ENCODE results near the gene CARS2.

CARS2 gene

DNA sequence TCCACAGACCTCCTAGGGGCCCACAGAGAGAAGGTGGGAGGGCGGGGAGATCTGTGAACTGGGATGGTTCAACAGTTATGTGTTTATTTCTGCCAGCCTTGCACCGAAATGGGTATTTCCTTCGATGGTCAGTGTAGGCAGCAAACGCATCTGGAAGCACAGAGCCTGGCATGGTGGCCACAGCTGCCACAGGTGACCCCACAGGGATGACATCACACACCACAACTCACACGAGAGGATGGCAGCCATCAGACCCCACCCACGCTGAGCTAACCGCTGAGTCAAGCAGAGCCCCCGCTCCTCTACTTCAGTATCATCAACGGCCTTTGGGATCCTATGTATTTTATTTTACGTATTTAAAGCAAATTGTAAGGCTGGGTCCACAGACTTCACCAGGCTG is 53.2 kb downstream of the CARS2 start:
- DNase-seq (ENCODE audit: low read depth, low spot score), result no peak

DNA sequence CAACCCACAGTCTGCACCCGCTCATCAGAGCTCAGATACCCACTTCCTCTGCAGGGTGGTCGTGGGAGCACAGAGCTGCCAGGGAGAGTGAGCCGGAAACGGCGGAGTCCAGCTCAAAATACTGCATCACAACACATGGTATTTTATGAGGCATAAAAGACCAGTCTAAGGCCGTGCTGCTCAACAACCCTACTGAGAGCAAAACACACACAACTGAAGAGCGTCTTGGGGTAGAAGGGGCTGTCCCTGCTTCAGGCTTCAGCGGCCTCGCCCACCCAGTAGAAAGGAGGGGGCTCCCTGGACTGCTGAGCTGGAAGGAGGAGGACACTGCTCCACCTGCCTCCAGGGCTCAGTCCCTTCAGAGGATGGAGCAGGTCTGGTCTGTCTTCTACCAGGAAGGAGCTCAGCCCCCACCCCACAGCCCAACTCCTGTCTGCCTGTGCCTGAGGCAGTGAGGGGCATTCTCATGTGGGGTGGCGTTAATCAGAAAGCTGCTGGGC is 53.6 kb downstream of the CARS2 start:
- no peak for DNase-seq (ENCODE audit: low read depth, low spot score)

DNA sequence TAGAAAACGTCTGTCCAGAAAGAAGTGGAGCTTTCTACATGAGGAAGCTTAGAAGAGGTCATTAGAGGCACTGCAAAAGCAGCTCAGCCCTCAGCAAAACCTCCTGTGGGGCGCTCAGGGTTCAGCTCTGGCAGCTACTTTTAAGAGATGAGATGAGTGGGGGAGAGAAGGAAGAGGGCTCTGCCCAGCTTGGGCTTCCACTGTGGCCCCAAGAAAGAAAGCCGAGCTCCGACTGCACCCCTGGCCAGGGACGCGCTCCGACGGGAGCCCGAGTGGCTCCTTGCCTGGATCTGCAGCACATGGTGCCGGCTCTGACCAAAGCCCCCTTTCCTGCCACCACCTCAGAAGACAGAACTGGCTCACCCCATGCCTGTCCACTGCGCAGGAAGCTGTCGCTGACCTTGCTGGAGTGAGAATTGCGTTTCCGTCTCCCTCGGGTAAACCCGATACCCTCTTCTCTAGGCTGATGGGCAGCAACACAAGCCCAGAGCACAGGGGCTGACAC is 54.1 kb downstream of the CARS2 start:
- DNase-seq (ENCODE audit: low read depth, low spot score), result no peak

DNA sequence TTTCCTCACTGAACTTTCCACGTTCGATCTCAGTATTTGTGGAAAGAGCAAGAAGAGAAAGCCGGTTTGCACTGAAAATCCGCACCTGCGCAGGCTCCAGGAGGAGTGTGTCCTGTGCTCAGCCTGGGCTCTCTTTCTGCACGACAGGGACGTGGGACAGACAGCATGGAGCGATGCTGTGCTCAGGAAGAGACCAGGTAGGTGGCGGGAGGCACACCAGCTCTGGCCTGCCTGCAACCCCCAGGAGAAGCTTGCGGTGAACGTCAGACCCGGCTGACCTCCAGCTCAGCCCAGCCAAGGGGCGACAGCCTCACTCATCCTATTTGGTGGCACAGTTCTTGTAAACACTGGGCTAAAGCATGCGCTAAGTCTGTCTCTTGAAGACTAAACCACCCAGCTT is 54.6 kb downstream of the CARS2 start:
- no peak for DNase-seq (ENCODE audit: low read depth, low spot score)

DNA sequence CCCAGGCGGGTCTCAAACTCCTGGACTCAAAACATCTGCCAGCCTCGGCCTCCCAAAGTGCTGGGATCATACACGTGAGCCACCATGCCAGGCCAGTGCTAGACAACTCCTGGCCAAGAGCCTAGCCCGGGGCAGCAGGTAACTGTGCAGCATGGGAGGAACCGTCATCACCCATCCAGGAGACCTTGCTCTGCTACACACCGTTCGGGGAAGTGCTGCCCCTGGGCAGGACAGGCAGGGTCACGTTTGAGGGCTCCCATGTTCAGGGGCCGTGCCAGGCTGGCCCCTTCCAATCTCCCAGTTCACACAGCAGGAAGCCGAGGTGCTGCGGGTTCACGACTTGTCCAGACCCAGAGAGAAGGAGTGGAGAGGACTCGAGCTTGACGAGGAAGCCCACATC is 55.5 kb downstream of the CARS2 start:
- no peak for DNase-seq (ENCODE audit: low read depth, low spot score)

DNA sequence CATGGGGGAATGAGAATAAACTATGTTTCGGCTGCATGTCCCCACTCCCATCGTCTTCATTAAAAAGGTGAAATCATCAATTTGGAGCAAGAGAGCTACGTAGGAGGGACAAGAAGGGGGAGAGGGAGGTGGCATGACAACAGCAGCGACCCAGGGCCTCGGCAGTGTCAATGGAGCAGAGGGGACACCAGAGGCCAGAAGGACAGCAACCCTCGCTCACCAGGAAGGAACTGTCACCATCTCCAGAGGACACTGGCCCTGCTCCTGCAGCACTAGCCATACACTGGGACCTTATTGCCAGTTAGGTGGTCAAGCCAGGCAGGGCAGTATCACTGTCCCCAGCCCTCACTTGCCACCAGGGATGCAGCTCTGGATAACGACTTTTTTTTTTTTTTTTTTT is 56.4 kb downstream of the CARS2 start:
- no peak for DNase-seq (ENCODE audit: low read depth, low spot score)

DNA sequence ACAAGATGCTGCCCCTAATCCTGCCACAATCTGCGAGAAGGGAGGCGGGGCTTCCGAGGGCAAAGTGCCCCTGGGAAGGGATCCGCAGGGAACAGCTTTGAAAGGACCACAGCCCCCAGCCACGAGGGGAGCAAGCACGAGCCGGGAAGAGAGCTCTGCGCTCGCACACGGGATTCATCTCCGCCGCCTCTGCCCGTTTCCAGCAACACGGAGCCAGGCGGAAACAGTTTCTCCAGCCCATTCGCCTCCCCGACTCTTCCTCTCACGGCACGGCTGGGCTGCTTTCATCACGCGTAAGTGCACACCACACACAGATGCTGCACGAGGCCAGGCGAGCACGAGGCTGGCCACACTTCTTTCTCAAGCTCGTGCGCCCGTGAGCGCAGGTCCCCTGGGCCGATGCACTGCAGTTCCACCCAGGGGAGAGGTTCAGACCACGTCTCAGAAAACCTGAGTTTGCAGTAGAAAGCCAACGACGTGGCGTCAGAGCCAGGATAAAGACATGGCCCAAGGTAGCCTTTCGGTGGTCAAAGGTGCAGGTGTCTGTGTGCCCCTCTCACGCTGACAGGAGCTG is 57.0 kb downstream of the CARS2 start:
- no peak for DNase-seq (ENCODE audit: low read depth, low spot score)

DNA sequence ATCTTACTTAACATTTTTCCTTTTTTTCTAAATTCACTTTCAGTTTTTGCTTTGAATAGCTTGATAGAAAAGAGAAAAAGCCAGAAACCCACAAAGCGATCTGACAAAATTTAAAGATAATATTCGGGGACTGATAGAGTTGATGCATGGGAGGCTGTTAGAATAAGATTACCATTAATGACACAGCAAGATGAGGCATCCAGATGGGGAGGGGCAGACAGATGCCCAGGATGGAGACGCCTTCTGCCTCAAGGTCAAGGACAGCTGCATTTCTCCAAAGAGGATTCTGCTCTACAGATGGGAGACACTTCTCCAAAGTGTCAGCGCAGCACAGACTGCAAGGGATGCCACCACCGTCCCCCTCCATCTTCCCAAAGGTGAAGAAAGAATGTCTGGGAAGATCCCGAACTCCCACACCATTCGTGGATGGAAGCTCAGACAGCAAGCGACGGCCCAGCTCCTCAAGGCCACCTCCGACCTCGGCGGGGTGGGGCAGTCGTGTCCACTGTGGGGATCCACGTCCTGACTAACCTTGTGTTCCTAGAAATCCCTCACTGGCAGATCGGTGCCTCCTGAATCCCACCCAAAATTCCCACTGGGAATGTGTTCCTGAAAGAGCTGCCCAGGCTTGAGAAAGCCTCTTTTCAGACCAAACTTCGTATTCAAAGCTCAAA is 57.6 kb downstream of the CARS2 start:
- DNase-seq (ENCODE audit: low read depth, low spot score), result no peak

DNA sequence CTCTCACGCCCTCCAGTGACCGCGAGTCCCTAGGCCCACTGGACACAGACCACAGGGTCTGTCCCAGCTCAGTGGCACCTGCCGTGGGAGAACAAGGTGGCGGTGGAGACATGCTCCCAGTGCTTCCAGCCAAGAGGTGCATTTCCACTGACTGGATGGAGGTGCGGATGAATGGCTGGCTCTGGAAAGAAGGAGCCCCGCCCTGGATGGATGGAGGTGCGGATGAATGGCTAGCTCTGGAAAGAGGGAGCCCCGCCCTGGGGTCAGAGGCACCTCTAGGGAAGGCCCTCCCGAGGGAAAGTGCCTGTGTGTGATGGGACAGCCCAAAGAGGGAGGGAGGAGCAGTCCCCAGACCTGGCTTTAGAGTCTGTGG is 58.6 kb downstream of the CARS2 start:
- DNase-seq (ENCODE audit: low read depth, low spot score), result no peak

DNA sequence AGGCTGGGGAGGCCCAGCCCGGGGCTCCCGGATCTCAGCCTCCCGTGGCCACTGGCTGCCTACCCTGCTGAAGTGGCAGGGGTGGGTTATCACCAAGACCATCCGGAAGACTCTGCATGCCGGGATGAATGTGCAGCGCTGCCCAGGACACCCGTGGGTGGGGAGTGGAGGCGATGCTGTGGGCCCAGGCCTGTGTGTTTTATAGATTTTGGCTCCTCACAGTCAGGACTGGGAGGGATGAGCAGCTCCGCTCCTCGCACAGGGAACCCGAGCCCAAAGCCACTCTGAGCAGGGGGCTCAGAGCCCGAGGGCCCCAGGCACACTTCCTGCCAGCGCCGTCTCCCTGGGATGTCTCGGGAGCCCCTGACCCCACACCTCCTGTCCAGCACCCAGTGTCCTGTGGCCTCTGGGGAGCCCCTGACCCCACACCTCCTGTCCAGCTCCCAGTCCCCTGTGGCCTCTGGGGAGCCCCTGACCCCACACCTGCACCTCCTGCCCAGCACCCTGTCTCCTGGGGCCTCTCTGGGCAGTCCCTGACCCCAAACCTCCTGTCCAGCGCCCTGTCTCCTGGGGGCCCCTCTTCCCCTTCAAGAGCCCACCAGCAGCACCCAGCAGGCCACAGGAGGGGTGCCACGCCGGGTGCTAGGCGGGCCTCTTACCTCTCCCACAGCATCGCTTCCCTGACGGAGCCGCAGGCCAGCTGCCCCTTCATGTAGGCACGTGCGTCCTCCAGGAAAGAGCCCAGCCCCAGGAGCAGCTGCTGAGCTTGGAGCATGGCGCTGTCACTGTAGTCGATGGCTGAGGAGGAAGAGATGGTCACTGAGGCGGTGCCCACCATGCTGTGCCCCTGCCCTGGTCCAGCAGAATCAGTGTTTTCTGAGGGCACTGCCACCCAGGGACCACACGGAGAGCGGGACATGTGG is 59.2 kb downstream of the CARS2 start:
- no peak for DNase-seq (ENCODE audit: low read depth, low spot score)

DNA sequence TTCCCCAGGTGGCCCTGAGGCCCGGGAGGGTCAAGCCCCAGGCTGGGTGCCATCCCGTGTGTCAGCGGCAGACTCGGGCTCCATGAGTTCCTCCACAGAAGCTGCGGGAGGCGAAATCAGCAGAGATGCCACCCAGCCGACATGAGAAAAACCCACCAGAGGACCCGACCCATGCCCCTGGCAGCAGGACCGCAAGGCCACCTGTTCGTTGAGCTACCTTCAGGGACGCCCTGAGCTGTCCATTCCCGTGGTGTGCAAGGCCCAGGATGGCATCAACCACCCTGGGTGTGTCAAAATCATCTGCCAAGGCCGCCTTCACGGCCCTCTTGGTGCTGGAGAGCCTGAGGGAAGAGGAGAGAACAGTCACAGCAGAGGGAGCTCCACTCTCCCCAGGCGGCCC is 60.2 kb downstream of the CARS2 start:
- DNase-seq (ENCODE audit: low read depth, low spot score), result no peak

DNA sequence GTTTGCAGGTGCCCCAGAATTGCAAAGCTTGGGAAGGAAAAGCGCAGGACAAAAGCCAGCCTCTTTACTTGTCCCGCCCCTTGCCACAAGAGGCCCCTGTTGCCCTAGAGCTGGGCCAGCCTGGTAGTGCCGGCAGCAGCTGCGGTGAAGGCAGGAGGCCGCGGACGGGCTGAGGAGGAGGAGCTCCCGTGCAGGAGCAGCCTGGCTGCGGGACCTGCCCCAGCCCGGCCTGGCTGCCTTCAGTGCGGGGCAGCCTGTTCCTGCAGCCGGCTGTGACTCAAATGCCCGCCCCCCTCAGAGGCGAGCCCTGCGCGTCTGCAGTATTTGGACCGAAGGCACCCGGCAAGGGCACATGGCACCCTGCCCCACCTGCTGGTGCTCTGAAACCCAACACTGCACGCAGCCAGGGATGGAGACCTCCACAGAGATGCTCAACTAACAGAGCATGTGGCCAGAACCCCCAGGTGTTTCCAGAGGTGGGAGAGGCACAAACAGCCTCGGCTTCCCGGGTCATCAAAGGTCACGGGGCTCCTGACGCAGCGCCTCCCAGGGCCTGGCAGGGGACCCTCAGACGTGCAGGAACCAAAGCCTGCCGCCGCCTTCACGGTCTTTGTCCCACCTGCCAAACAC is 60.9 kb downstream of the CARS2 start:
- no peak for DNase-seq (ENCODE audit: low read depth, low spot score)

DNA sequence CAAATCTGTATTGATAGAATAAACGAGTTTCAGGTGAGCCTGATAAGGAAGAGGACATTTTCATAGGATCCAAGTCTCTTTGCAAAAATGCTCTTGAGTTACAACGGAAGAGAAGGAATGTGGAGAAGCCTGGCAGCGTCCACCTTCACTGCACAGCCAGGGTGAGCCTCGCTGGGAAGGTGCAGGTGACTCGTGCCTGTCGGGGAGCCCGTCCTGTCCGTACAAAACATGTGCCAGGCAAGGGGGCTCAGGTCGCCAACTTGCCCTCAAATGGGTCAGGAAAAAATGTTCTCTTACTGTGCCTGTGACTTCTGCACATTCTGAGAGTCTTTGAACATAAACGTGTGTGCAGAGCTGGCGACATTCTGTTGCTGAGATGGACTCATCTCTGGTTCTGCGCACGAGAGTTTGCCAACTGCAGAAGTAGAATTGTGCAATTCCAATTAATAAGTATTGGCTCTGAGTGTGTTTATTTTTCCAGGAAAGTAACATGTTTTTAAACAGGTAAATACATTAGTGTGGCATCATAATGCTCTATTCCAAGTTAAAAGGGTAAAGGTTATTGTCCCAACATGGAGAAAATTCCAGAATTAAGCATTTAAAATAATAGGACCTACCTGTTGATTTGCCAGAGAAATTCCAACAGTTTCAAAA is 62.0 kb downstream of the CARS2 start:
- DNase-seq (ENCODE audit: low read depth, low spot score), result no peak

DNA sequence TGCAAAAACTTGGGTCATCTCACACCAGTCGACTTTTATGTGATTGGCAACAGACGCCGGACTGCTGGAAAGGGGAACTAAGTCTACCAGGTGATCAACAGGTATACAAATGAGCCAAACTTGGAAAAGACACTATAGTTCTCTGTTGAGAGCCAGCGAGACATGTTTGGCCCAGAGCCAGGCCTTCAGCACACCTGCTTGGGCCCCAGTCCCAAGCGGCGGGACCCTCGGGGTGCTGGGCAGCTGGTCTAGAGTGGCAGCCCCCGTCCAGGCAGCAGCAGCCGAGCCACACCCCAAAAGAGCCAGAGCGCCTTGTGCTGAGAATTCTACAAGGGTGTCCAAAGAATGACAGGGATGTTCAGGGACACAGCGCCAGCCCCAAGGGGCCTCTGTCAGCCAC is 62.6 kb downstream of the CARS2 start:
- DNase-seq (ENCODE audit: low read depth, low spot score), result no peak

DNA sequence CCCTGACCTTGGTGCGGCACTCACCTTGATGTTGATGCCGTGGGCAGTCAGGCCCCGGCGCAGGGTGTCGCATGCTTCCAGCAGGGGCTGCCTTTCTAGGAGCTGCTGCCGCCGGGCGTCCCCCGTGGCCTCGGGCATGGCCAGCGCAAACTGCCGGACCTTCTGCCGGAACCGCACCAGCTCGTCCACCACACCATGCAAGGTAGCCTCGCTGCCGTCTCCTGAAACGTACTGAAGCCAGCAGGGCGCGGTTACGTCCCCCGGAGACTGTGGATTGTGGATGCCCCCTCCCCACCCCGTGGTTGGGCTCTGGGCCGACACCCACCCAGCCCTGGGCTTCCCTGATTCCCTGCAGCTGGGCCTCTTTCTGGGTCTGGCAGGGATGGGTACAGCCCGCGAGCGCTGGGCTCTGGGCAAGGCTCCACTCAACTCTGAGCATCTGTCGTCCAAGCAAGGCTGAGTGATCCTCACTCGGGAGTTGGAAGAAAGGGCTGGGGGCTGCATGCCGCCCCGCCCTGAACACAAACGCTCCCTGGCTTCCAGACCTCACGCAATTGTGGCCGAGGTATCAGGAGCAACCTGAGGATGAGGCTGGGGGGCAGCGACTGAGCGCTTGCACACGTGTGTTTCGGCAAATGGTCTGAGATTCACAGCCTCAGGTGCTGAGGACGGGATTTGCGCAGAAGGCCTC is 63.5 kb downstream of the CARS2 start:
- no peak for DNase-seq (ENCODE audit: low read depth, low spot score)

DNA sequence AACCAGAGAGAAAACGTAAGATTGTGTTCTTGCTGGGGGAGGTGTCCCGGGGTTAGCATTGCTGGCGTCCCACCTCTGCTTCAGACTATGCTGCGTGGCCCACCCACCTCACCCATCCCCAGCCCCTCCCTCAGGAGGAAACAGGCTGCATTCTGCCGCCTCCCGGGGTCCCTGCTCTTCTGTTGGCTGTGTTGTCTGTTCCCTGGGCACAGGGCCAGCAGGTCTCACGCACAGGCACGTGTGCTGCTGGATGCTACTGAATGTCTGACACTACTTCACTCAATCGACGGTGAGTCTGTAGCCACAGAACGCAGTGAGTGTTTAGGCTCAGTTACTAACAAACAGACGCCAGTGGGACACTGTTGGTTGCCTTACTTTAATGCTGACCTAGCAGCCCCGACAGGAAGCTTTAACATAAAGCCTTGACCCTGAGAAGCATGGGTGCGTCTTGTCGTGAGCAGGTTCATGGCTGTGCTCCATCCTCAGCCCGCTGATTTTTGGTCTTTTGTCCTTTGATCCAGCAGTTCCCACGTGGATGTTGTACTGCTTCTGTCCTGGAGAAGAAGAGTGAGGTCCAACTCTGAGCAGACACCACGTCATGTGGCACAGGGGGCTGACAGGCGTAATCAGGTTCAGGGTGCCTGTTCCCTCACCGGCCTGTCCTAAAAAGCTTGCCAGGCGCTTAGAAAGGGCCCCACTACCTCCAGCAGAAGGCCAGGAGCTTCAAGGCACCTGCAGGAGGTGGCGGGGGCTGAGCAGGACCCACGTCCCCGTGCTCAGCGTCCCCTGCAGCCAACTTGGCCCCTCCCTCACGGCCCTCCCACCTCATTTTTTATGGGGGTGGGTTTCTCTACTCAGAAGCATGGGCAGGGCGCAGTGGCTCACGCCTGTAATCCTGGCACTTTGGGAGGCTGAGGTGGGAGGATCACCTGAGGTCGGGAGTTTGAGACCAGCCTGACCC is 64.6 kb downstream of the CARS2 start:
- DNase-seq (ENCODE audit: low read depth, low spot score), result no peak

DNA sequence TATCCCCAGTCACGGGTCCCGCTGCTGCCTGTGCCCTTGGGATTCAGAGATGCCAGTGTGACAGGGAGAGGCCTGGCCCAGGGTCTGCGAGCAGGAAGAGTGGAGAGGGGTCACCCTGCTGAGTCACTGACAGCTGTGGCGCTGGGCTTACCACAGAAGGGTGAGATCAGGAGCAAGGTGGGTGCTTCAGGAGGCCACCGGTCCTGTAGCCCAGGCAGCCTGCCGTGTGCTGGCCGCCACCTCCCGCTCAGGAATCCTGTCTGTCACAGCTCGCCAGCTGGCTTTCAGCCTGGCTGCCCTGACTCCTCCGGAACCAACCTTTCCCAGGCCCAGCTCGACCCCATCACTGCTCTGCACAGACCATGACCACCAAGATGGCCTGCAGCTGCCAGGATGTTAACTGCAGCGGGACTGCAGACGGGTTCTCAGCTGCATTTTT is 65.3 kb downstream of the CARS2 start:
- no peak for DNase-seq (ENCODE audit: low read depth, low spot score)

DNA sequence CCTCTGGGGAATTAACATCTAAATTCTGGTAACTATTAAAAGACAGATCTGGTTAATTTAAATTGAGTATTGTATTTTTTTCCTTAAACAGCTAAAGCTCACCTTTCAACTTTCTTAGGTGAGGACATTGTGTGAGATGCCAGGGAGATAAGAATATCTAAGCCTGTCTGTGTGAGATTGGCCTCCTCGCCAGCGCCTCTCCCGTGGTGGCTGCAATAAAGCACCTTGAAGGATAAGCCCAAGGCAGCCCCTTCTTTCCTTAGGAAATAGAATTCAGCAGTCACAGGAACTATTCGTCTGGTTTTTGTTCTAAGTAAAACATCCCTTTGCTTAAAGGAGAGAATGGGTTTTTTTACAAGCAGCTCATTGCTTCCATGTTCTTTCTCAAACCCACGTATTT is 66.0 kb downstream of the CARS2 start:
- no peak for DNase-seq (ENCODE audit: low read depth, low spot score)
